ENCODE results near the gene MVB12B.

GRCh38 chr9:126454795-126455194 lies 128.2 kb downstream of the MVB12B start:
- TF ChIP-seq ZNF274 (IDR thresholded peaks at IDR 0.05; ENCODE audit: low read depth, low read length) (no peak), SUZ12 (IDR thresholded peaks at IDR 0.05; ENCODE audit: extremely low read depth, insufficient read depth, insufficient read length) (no peak)
